ENCODE measurements around the gene MYL3. TPM values are rescaled to one million over a fixed set of nuclear protein-coding genes. Genes with fewer than 3 reads are reported as not detected.

Gene MYL3
- polyA plus RNA-seq, 1 of the 3 experiments (the other 2 are of a cell fraction): not detected

DNA sequence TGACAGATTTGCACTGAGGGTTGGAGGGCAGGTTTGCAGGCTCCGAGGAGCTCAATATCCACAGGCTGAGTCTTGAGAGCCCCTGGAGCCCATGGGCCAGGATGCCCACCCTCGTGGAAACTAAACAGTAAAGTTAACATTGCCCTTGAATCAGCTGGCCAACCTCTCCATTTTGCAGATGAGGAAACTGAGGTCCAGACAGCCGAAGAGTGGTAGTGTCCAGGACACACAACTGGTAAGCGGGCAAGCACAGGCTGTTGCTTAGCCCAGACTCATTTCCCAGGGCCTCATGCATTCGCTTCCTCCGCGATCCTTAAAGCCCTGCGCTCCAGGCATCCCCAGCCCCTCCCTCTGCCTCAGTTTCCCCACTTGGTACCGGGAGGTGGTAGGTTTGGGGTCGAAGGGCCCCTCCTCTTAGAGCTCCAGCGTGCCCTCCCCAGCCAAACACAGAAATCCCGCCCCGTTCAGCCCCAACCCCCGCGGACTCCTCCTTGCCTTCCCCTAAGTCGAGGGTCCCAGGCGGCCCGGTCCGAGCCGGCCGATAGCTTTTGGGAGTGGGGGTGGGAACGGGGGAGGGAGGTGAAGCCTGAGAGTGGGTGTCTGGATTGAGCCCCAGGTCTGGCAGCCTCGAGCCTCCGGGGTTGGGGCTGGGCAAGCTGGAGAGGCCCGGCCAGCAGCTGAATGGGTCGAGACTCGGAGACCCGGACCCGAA is 17.8 kb upstream of the MYL3 start:
- no peaks in the 10 kb centered on the region for H3K9me2 ChIP-seq
- H3F3A ChIP-seq (replicated peaks; ENCODE audit: insufficient read depth): no peaks in the 10 kb centered on the region
- WGBS (ENCODE audit: low lambda C conversion rate): 59% methylated on average over 22 of the region's 29 CpGs
- no peak overlapping the region for H3K27ac ChIP-seq (ENCODE audit: low read depth in 2 of 2, low read length in 1 of 2)
- no peaks in the 10 kb centered on the region for H3K36me3 ChIP-seq (replicated peaks in 1 of 2; ENCODE audit: control insufficient read depth in 1 of 2, insufficient read depth in 2 of 2, low read length in 1 of 2)
- no peak overlapping the region for H2AFZ ChIP-seq (ENCODE audit: low read depth)
- POLR2A ChIA-PET: interaction anchor here (1.8 kb wide), 1 partner anchor 35 kb away, joined by 6 read pairs; no protein-coding TSS in a partner anchor
- H3K79me2 ChIP-seq (ENCODE audit: insufficient read depth): no peaks in the 10 kb centered on the region
- H3K27me3 ChIP-seq (ENCODE audit: insufficient read depth): peaks cover 22% of the 10 kb centered on the region
- H4K20me1 ChIP-seq (ENCODE audit: insufficient read depth): no peaks in the 10 kb centered on the region
- no peak overlapping the region for H3K4me2 ChIP-seq
- H3K9me3 ChIP-seq: no peaks in the 10 kb centered on the region
- H3K4me3 ChIP-seq (ENCODE audit: low read depth in 2 of 2, low read length in 1 of 2): no peak overlapping the region
- no peak for DNase-seq
- TF ChIP-seq RCOR1 (IDR thresholded peaks at IDR 0.05; ENCODE audit: low read length) (no peak), NRF1 (IDR thresholded peaks at IDR 0.05; ENCODE audit: low read depth, low read length) (no peak), GATA2 (CRISPR knock-in tag; IDR thresholded peaks at IDR 0.05) (no peak), SMC3 (IDR thresholded peaks at IDR 0.05; ENCODE audit: low read depth, low read length) (no peak), MEF2A (IDR thresholded peaks at IDR 0.05; ENCODE audit: borderline replicate concordance, low read depth) (no peak), RAD21 (IDR thresholded peaks at IDR 0.05; ENCODE audit: low read length) (no peak), MXI1 (IDR thresholded peaks at IDR 0.05; ENCODE audit: low read depth, low read length) (no peak), POLR2AphosphoS5 (IDR thresholded peaks at IDR 0.05; ENCODE audit: low read depth, low read length) (no peak), JUND (IDR thresholded peaks at IDR 0.05) (no peak)
- TF ChIP-seq, protein P1, sequence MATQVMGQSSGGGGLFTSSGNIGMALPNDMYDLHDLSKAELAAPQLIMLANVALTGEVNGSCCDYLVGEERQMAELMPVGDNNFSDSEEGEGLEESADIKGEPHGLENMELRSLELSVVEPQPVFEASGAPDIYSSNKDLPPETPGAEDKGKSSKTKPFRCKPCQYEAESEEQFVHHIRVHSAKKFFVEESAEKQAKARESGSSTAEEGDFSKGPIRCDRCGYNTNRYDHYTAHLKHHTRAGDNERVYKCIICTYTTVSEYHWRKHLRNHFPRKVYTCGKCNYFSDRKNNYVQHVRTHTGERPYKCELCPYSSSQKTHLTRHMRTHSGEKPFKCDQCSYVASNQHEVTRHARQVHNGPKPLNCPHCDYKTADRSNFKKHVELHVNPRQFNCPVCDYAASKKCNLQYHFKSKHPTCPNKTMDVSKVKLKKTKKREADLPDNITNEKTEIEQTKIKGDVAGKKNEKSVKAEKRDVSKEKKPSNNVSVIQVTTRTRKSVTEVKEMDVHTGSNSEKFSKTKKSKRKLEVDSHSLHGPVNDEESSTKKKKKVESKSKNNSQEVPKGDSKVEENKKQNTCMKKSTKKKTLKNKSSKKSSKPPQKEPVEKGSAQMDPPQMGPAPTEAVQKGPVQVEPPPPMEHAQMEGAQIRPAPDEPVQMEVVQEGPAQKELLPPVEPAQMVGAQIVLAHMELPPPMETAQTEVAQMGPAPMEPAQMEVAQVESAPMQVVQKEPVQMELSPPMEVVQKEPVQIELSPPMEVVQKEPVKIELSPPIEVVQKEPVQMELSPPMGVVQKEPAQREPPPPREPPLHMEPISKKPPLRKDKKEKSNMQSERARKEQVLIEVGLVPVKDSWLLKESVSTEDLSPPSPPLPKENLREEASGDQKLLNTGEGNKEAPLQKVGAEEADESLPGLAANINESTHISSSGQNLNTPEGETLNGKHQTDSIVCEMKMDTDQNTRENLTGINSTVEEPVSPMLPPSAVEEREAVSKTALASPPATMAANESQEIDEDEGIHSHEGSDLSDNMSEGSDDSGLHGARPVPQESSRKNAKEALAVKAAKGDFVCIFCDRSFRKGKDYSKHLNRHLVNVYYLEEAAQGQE (IDR thresholded peaks at IDR 0.05; ENCODE audit: low read depth, low read length): no peak
- TF ChIP-seq, protein P2, sequence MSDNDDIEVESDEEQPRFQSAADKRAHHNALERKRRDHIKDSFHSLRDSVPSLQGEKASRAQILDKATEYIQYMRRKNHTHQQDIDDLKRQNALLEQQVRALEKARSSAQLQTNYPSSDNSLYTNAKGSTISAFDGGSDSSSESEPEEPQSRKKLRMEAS (IDR thresholded peaks at IDR 0.05; ENCODE audit: low read depth): no peak
- TF ChIP-seq, protein P3, sequence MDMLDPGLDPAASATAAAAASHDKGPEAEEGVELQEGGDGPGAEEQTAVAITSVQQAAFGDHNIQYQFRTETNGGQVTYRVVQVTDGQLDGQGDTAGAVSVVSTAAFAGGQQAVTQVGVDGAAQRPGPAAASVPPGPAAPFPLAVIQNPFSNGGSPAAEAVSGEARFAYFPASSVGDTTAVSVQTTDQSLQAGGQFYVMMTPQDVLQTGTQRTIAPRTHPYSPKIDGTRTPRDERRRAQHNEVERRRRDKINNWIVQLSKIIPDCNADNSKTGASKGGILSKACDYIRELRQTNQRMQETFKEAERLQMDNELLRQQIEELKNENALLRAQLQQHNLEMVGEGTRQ (IDR thresholded peaks at IDR 0.05; ENCODE audit: borderline replicate concordance, low read depth, low read length): no peak
- no peak overlapping the region for H3K9ac ChIP-seq
- peaks cover 0 to 20% of the 10 kb centered on the region in 2 experiments; a peak in 1 of 4 replicates for H3K4me1 ChIP-seq (ENCODE audit: control insufficient read depth in 1 of 2, insufficient read depth in 2 of 2, low read depth in 1 of 2, low read length in 1 of 2)
- CTCF ChIA-PET: interaction anchor here (0.7 to 31.0 kb wide), 7 partner anchors 7 to 393 kb away, joined by 3 to 480 read pairs (median 6); partner anchors contain the start of gene PTH1R

Measured in SK-N-SH (cell line).